CD4-positive, alpha-beta T cell treated with Interleukin-4 for 1 hour (primary cell): ENCODE measurements around the gene IDS.

Source experiments
- DNase-seq, 2 donors: peaks; one replicate each; pipeline ENCODE4 v3.0.0-alpha.2; 2020 to 2022

IDS gene

GRCh38 chrX:149455934-149456333 is 49.2 kb downstream of the IDS start:
- no peak for DNase-seq

GRCh38 chrX:149453906-149454822 is 50.9 kb downstream of the IDS start:
- no peak for DNase-seq

DNA sequence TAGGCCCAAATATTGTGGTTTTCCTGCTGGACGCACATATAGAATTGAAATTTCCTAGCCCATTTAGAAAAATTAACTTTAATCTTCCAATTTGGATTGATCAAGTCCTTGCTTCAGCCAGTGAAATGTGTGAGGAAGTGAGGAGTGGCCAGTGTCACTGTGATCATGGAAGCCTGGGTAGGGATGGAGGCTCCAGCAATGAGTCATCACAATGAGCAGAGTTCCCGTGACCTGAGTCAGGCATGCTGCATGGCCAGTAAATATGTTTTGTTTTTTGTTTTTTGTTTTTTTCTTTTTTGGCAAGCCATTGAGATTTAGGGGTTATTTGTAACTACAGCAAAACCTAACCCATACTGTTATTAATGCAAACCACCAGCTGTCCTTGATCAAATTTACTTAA is 52.1 kb downstream of the IDS start:
- no peak for DNase-seq

DNA sequence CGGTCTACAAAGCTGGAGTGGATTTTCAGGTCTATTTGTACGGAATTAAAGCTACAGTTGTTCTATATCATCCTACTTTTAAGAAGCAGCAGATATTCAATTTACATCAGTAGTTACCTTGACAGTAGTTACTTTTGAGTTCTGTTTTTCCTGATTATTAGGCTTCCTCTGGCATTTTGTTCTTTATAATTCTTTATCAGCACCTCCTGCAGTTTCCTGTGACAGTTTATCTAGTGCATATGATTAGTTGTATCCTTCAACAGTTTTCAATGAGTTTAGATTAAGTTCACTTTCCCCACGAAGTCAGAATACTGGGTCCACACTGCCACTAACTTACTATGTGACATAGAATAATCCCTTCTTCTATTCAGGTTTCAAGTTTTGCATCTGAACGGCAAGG is 71.7 kb downstream of the IDS start:
- DNase-seq = no peak

DNA sequence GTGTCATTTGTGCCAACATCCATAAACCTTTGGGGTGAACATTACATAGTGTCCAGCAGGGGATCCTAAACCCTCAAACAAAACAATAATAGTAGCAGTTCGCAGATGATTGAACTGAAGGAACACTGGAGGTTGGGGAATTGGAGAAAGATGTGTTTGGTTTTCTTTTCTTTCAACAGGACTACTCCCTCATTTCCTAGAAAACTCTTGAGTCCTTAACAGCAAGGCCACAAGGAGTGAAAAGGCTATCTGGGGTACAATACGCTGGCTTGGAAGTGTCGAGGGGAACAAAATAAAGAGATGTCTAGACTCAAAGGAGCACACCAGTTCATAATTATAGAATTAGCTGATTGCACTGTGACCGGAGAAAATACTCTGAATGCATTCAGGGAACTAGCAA is 72.1 kb downstream of the IDS start:
- DNase-seq = no peak
